OCI-LY1 (cell line): ENCODE measurements around the gene PARS2.

ENCODE experiments used
- H2AFZ ChIP-seq: fragments of 200-600 bp; sonication (generic), shearing (Covaris generic); 2 replicates; pipeline ENCODE4 v1.6.0; 2014; ENCODE audit warnings: antibody characterized with exemption, mild to moderate bottlenecking, low read length
- H3F3A ChIP-seq: fragments of 200-600 bp; sonication (generic), shearing (Covaris generic); 2 replicates; pipeline ENCODE4 v1.6.0; 2014; ENCODE audit warnings: mild to moderate bottlenecking, antibody characterized with exemption, low read length, moderate library complexity; ENCODE audit not compliant: insufficient read depth
- H3K27ac ChIP-seq: fragments of 200-600 bp; sonication (generic); 2 replicates; pipeline ENCODE4 v1.5.1; 2014; ENCODE audit warnings: low read length, mixed run types, mild to moderate bottlenecking, low read depth; ENCODE audit not compliant: poor library complexity, severe bottlenecking
- H3K27me3 ChIP-seq: fragments of 200-600 bp; sonication (generic); 2 replicates; pipeline ENCODE4 v1.6.0; 2014; ENCODE audit warnings: antibody characterized with exemption, mild to moderate bottlenecking, low read length, moderate library complexity; ENCODE audit not compliant: insufficient read depth
- H3K36me3 ChIP-seq: fragments of 200-600 bp; sonication (generic); 2 replicates; pipeline ENCODE4 v1.6.1; 2014; ENCODE audit warnings: mild to moderate bottlenecking, antibody characterized with exemption, low read length, moderate library complexity, mixed read lengths; ENCODE audit not compliant: insufficient read depth
- H3K4me1 ChIP-seq: fragments of 200-600 bp; sonication (generic); 2 replicates; pipeline ENCODE4 v1.5.1; 2014; ENCODE audit warnings: mild to moderate bottlenecking, low read length, moderate library complexity; ENCODE audit not compliant: insufficient read depth, severe bottlenecking
- H3K4me2 ChIP-seq: fragments of 200-600 bp; sonication (generic), shearing (Covaris generic); 2 replicates; pipeline ENCODE4 v1.6.1; 2014; ENCODE audit warnings: low read length
- H3K4me3 ChIP-seq: fragments of 200-600 bp; sonication (generic); 2 replicates; pipeline ENCODE4 v1.5.1; 2014; ENCODE audit warnings: low read length, low read depth, mild to moderate bottlenecking, mixed read lengths; ENCODE audit not compliant: poor library complexity, severe bottlenecking
- H3K79me2 ChIP-seq: fragments of 200-600 bp; shearing (Covaris generic); 2 replicates; pipeline ENCODE4 v1.6.1; 2016; ENCODE audit warnings: mixed run types, low read length, mixed read lengths; ENCODE audit not compliant: insufficient read depth
- H3K9ac ChIP-seq: fragments of 200-600 bp; sonication (generic), shearing (Covaris generic); 2 replicates; pipeline ENCODE4 v1.6.1; 2014; ENCODE audit warnings: mild to moderate bottlenecking, low read length, mixed read lengths
- H3K9me2 ChIP-seq: fragments of 200-600 bp; sonication (generic), shearing (Covaris generic); 2 replicates; pipeline ENCODE4 v1.6.1; 2014; ENCODE audit warnings: low read depth, mild to moderate bottlenecking, low read length, mixed read lengths
- H3K9me3 ChIP-seq: fragments of 200-600 bp; shearing (Covaris generic); 2 replicates; pipeline ENCODE4 v1.6.1; 2014; ENCODE audit warnings: low read length, mixed read lengths
- H4K20me1 ChIP-seq: fragments of 200-600 bp; sonication (generic), shearing (Covaris generic); 2 replicates; pipeline ENCODE4 v1.6.0; 2016; ENCODE audit warnings: mild to moderate bottlenecking, low read length; ENCODE audit not compliant: insufficient read depth
- CTCF ChIP-seq: fragments of 200-600 bp; sonication (generic), shearing (Covaris generic); IDR thresholded peaks from 2 replicates; pipeline ENCODE4 v1.5.1; 2017; ENCODE audit warnings: mild to moderate bottlenecking, antibody characterized with exemption, low read length, moderate library complexity, mixed read lengths
- EZH2 ChIP-seq: fragments of 200-600 bp; sonication (generic), shearing (Covaris generic); IDR thresholded peaks from 2 replicates; pipeline ENCODE4 v1.8.0; 2017; ENCODE audit warnings: borderline replicate concordance, mixed run types, mild to moderate bottlenecking, antibody characterized with exemption, low read length, moderate library complexity, mixed read lengths

Gene PARS2

GRCh38 chr1:54788459-54788858 is 24.1 kb upstream of the PARS2 start:
- H3K4me1 ChIP-seq, result no peaks in the 10 kb centered on the region
- no peak overlapping the region for H3K27ac ChIP-seq
- no peak overlapping the region for H3K4me3 ChIP-seq
- no peaks in the 10 kb centered on the region for H3F3A ChIP-seq
- no peaks in the 10 kb centered on the region for H4K20me1 ChIP-seq
- TF ChIP-seq CTCF, result no peak
- no peak for TF ChIP-seq EZH2
- H3K9ac ChIP-seq, result no peak overlapping the region
- H2AFZ ChIP-seq, result no peak overlapping the region
- H3K9me2 ChIP-seq, result no peaks in the 10 kb centered on the region
- no peaks in the 10 kb centered on the region for H3K79me2 ChIP-seq
- no peaks in the 10 kb centered on the region for H3K36me3 ChIP-seq
- no peaks in the 10 kb centered on the region for H3K9me3 ChIP-seq
- H3K4me2 ChIP-seq, result no peak overlapping the region
- no peaks in the 10 kb centered on the region for H3K27me3 ChIP-seq

- Histone ChIP-seq H3K9me3 (no peaks in the 10 kb centered on the region), H3K9me2 (no peaks in the 10 kb centered on the region), H3K4me3 (no peak overlapping the region), H4K20me1 (no peaks in the 10 kb centered on the region), H3K9ac (no peak overlapping the region), H3K79me2 (no peaks in the 10 kb centered on the region), H3F3A (no peaks in the 10 kb centered on the region), H3K36me3 (no peaks in the 10 kb centered on the region), H2AFZ (no peak overlapping the region), H3K4me1 (no peaks in the 10 kb centered on the region), H3K27me3 (no peaks in the 10 kb centered on the region), H3K27ac (no peak overlapping the region), H3K4me2 (no peak overlapping the region)
- no peak for TF ChIP-seq EZH2
- TF ChIP-seq CTCF, result no peak
Observed at GRCh38 chr1:54787604-54788003, 23.3 kb upstream of the PARS2 start.

- TF ChIP-seq EZH2, result no peak
- no peak for TF ChIP-seq CTCF
- Histone ChIP-seq H3K27me3 (no peaks in the 10 kb centered on the region), H3K4me2 (no peak overlapping the region), H4K20me1 (no peaks in the 10 kb centered on the region), H3K9me2 (no peaks in the 10 kb centered on the region), H3F3A (no peaks in the 10 kb centered on the region), H3K27ac (no peak overlapping the region), H2AFZ (no peak overlapping the region), H3K4me1 (no peaks in the 10 kb centered on the region), H3K36me3 (no peaks in the 10 kb centered on the region), H3K9ac (no peak overlapping the region), H3K4me3 (no peak overlapping the region), H3K9me3 (no peaks in the 10 kb centered on the region), H3K79me2 (no peaks in the 10 kb centered on the region)
Observed at GRCh38 chr1:54786778-54787177, 22.5 kb upstream of the PARS2 start.
